Neural crest cell (in vitro differentiated cells): Measurements from ENCODE around the gene STXBP4. TPM values are rescaled to one million over a fixed set of nuclear protein-coding genes. Genes with fewer than 3 reads are reported as not detected.

Experiments used
- DNase-seq: peaks from one replicate; pipeline ENCODE4 v3.0.0; 2021; ENCODE audit warnings: low read depth, mixed read lengths, low spot score
- H3K27ac Mint-ChIP-seq: one replicate; pipeline ENCODE4 v1.8.0; 2021; ENCODE audit warnings: mild to moderate bottlenecking, mixed read lengths; ENCODE audit not compliant: unreplicated experiment
- H3K27me3 Mint-ChIP-seq: 2 replicates; pipeline ENCODE4 v1.8.0; 2021; ENCODE audit warnings: low read depth, mild to moderate bottlenecking, mixed read lengths
- H3K36me3 Mint-ChIP-seq: 2 replicates; pipeline ENCODE4 v1.8.0; 2021; ENCODE audit warnings: low read depth, mild to moderate bottlenecking, mixed read lengths
- H3K4me1 Mint-ChIP-seq: 2 replicates; pipeline ENCODE4 v1.8.0; 2021; ENCODE audit warnings: mixed read lengths
- H3K4me3 Mint-ChIP-seq: one replicate; pipeline ENCODE4 v1.8.0; 2021; ENCODE audit warnings: mild to moderate bottlenecking, mixed read lengths
- H3K9me3 Mint-ChIP-seq: 2 replicates; pipeline ENCODE4 v1.8.0; 2021; ENCODE audit warnings: mixed read lengths
- total RNA-seq: library from RNA; stranded (reverse); gene quantifications from 2 replicates; pipeline ENCODE4 v1.2.1, GENCODE V29; 2021
- TF ChIP-seq, protein P1 (sequence below): fragments of 200-600 bp; sonication (generic); conservative IDR thresholded peaks from 2 replicates; pipeline ENCODE4 v1.5.0; 2021; ENCODE audit warnings: antibody characterized with exemption, mild to moderate bottlenecking

The STXBP4 gene
- total RNA-seq, 1 donor from 2014 or later: 32.7 TPM

DNA sequence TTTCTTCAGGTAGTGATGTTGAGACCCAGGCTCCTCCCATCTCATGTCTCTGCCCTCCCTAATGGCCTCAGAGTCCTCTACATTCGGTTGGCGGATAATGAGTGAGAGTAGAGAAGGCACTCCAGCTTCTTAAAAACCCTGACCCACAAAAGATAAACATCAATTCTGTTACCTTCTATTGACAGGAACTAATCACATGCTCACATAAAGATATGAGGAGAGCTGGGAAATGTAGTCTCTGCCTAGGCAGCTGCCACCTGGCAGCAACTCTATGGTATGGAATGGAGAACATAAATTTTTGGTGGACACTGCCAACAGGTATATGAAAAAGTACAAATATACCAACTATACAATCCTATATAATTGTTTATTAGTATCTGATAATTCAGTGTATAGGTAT, 185.5 kb downstream of the STXBP4 start:
- H3K4me1 Mint-ChIP-seq: no peaks in the 10 kb centered on the region
- TF ChIP-seq, protein P1, sequence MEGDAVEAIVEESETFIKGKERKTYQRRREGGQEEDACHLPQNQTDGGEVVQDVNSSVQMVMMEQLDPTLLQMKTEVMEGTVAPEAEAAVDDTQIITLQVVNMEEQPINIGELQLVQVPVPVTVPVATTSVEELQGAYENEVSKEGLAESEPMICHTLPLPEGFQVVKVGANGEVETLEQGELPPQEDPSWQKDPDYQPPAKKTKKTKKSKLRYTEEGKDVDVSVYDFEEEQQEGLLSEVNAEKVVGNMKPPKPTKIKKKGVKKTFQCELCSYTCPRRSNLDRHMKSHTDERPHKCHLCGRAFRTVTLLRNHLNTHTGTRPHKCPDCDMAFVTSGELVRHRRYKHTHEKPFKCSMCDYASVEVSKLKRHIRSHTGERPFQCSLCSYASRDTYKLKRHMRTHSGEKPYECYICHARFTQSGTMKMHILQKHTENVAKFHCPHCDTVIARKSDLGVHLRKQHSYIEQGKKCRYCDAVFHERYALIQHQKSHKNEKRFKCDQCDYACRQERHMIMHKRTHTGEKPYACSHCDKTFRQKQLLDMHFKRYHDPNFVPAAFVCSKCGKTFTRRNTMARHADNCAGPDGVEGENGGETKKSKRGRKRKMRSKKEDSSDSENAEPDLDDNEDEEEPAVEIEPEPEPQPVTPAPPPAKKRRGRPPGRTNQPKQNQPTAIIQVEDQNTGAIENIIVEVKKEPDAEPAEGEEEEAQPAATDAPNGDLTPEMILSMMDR: no peak
- no peak for DNase-seq

DNA sequence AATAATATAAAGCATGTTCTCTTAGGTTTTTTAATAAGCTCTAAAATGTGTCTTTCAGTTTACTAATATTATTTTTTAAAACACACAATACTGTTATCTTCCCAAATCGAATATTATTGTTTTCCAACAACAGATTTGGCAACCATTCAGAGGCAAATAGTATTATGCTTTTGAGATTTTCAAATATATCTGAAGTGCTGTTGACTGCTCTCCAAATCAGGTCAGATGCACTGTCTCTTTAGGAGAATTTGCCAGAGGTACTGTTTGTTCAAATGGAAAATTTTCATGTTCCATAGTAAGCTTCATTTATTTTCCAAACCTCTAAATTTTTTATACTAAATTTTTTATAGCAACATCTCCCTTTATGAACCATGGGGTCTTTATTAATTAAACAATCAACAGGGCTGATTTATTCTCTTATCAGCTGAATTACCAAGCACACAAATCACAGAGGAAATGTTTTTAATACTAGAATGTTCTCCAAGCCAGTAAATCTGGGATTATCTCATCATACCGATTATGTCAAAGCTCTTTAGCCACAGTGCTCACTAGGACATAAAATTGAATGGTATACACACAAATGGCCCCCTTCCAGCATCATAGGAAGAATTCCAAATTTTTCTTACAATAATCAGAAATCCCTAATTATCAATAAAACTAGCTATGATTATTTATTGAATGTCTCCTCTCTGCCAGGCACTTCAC, 187.4 kb downstream of the STXBP4 start:
- H3K36me3 Mint-ChIP-seq: peaks cover 11% of the 10 kb centered on the region
- TF ChIP-seq, protein P1: no peak
- H3K27me3 Mint-ChIP-seq: no peaks in the 10 kb centered on the region
- no peaks in the 10 kb centered on the region for H3K9me3 Mint-ChIP-seq
- DNase-seq: no peak
- H3K4me1 Mint-ChIP-seq: no peaks in the 10 kb centered on the region
- no peak overlapping the region for H3K27ac Mint-ChIP-seq
- no peak overlapping the region for H3K4me3 Mint-ChIP-seq

More for the DNA sequence above, 185.5 kb downstream of the STXBP4 start:
- Mint-ChIP-seq H3K4me3 (no peak overlapping the region), H3K36me3 (peaks cover 8% of the 10 kb centered on the region), H3K9me3 (no peaks in the 10 kb centered on the region), H3K27ac (no peak overlapping the region), H3K27me3 (no peaks in the 10 kb centered on the region)

DNA sequence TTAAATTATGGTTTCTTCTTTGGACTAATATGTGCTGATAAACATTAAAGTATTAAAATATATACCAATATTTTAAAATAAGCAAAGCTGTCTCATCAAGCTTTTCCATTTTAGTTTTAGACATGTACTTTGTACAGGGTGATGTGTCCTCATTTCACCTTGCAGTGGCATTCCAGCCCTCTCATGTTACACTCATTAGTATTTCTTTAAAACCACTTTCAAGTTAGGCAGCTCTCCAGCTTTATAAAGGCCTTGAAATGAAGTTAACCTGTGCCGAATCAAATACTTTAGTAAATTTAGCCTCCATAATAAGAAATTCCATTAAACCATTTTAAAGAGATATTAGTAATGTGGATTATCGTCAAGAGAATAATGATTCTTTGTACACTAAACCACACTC, 188.6 kb downstream of the STXBP4 start:
- Mint-ChIP-seq H3K36me3 (peaks cover 11% of the 10 kb centered on the region), H3K9me3 (no peaks in the 10 kb centered on the region), H3K4me1 (no peaks in the 10 kb centered on the region), H3K27ac (no peak overlapping the region), H3K4me3 (no peak overlapping the region), H3K27me3 (no peaks in the 10 kb centered on the region)
- DNase-seq: no peak
- TF ChIP-seq, protein P1: no peak

DNA sequence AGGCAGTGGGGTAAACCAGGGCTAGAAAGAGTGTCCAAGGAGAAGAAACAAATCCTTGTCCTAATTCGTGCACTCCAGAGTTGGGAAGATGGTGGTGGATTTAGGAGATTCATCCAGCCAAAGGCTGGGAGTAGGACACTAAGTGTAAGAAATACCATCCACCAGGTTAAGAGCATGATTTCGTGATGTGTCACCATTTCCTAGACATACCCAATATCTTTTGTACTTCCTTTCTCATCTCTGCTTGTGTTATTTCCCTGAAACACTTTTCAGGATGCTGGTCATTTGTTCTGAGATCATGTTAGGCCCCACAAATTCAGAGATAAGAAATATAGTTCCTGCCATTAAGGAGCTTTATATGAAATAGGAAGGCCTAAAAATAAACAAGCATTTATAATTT, 189.9 kb downstream of the STXBP4 start:
- Mint-ChIP-seq H3K9me3 (no peaks in the 10 kb centered on the region), H3K27ac (no peak overlapping the region), H3K4me1 (no peaks in the 10 kb centered on the region), H3K27me3 (no peaks in the 10 kb centered on the region), H3K36me3 (peaks cover 13% of the 10 kb centered on the region), H3K4me3 (no peak overlapping the region)
- TF ChIP-seq, protein P1: no peak
- DNase-seq: no peak

DNA sequence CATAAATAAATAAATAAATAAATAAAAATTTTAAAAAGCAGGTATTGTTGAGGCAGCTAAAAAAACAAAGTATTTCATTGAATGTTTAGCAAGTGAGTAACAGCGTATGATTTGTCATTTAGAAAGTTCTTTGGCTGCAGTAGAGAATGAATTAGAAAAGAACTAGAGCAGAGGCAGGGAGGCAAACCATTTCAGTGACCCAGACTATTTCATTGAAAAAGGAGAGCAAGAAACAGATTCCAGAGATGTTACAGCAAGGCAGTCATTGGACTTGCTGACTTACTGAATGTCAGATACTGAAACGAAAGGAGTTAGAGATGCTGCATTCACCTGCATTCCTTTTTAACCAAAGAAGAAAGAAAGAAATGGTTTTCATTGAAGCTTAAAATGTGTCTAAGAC, 190.7 kb downstream of the STXBP4 start:
- H3K27ac Mint-ChIP-seq: no peak overlapping the region
- H3K4me3 Mint-ChIP-seq: no peak overlapping the region
- no peaks in the 10 kb centered on the region for H3K9me3 Mint-ChIP-seq
- no peak for DNase-seq
- H3K36me3 Mint-ChIP-seq: peaks cover 16% of the 10 kb centered on the region
- TF ChIP-seq, protein P1: no peak
- H3K4me1 Mint-ChIP-seq: no peaks in the 10 kb centered on the region
- H3K27me3 Mint-ChIP-seq: no peaks in the 10 kb centered on the region
